Hair follicular keratinocyte (primary cell): ENCODE results near the gene ST6GALNAC2. TPM values are rescaled to one million over a fixed set of nuclear protein-coding genes. Genes with fewer than 3 reads are reported as not detected.

Experiments used
- total RNA-seq: library from RNA; depleted of rRNA; stranded (reverse); fragments of >200 nt; gene quantifications from 2 replicates; pipeline ENCODE4 v1.2.3, GENCODE V29; 2015

Gene ST6GALNAC2
- 62.4 and 139 TPM in 2 replicates for total RNA-seq

DNA sequence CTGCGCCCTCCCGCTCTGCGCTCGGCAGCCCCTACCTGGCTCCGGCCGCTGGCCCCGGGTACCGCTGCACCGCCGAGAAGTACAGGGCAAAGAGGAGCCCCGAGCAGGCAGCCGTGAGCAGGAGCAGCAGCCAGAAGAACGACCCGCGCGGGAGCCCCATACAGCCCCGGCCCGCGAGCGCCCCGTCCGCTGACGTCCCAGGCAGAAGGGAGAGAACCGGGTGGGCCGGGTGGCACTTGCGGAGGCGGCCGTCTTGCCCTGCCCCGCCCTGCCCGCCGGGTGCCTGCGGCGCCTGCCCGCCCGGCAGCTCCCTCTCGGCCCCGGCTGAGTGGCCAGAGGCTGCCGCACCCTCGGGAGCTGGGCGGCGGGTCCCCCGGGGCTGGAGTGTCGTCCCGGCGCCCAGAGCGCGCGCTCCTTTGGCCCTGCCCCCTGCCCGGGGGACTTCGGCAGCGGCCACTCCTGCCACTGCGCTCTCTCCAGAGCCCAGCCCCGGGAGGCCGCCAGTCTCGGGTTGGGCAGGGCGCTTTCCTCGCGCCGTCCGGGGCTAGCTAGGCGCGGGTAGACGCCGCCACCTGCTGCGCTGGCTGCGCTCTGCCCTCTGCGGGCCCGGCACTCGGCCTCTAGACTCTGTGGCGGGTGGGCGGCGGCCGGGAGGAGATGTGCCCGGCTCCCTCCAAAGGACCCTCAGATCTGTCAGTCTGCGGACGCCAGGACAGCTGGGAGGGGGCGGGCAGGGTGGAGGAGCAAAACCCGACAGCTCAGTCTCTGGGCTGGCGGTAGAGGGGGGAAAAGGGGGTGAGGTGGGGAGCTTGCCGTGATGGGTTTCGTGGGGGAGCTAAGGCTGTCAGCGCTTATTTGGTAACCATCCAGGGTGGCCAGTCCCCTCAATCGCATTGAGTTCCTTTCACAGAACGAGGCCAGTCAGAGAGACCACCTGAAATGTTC, at the start of gene ST6GALNAC2:
Gene ST6GALNAC2, minus strand, starts transcription at position 212 of the 945 bp plus-strand sequence. Its CDS starts 52 bp downstream, at position 160.

DNA sequence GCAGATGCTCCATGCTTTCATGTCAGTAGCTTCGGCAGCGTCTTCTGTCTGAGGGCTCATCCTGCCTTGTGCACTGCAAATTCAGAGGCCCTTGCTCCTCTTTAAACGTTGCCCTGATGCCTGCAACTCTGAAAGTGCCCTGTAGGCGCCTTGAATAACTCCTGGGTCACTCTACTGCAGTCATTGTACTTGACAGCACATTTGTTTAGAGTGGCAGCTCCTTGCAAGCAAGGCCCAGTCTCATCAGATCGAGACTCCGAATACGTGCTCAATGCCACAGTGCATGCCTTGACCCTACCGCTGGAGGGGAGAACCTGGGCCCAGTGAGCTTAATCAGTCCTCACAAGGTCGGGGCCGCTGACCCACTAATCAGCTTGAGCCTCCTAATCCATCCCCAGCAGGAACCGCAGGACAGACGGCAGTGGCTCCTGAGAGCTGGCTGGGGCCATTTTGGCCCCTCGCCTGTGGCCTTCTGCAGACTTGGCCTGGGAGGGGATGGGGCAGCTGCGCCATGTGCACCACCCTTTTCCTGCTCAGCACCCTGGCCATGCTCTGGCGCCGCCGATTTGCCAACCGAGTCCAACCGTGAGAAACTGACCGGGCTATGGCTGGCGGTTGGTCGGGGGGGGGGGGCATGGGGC, 45.9 kb downstream of the ST6GALNAC2 start, which contains the start of gene PRCD:
Gene PRCD, plus strand, starts transcription at position 414 of the 641 bp plus-strand sequence. Its CDS starts 98 bp downstream, at position 512.

DNA sequence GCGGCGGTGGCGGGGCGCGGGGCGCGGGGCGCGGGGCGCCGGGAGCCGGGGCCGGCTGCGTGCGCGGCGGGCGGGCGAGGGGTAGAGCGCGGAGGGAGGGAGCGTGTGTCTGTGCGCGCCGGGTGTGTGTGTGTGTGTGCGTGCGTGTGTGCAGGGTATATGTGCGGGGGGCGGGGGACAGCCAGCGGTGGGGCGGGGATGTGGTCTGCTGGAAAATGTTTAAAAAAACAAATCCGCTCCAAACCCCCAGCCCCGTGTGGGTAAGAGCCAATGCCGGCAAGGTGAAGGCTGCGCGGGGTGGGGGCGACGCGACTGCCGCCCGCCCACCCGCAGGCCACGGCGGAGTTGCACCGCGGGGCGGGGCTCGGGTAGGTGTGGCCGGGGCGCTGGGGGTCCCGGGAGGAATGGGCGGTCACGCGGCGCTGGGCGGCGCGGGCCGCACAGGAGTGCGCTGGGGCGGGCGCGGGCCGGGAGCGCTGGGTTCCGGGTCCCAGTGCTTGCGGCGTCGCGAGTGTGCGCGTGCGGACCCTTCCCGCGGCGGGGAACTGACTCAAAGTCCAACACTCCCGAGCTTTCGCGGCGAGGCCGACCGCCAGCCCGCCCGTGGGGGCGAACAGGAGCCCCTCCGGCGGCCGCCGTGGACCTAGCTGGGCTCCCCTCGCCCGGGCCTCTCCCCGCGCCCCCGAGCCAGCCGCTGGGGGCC, 47.9 kb downstream of the ST6GALNAC2 start, which contains the start of gene CYGB:
Gene CYGB, minus strand, starts transcription at position 132 of the 703 bp plus-strand sequence. CDS start 167 bp downstream, outside the sequence.

Other genes starting within 250 kb of the ST6GALNAC2 start
- gene PRPSAP1, start 231.9 kb downstream of the ST6GALNAC2 start, total RNA-seq = 37.3 and 45.4 TPM in 2 replicates
- 129 and 141 TPM in 2 replicates for gene SPHK1, start 201.3 kb downstream of the ST6GALNAC2 start, total RNA-seq
- 8.7 and 14.6 TPM in 2 replicates for gene UBE2O, start 132.7 kb downstream of the ST6GALNAC2 start, total RNA-seq
- gene AANAT, start 118.3 kb downstream of the ST6GALNAC2 start, total RNA-seq = not detected in 2 replicates
- gene RHBDF2, start 84.4 kb downstream of the ST6GALNAC2 start, total RNA-seq = 35.3 and 73.6 TPM in 2 replicates
- gene CYGB, start 48.2 kb downstream of the ST6GALNAC2 start, total RNA-seq = 44.7 and 52.3 TPM in 2 replicates
- gene PRCD, start 45.8 kb downstream of the ST6GALNAC2 start, total RNA-seq = 0.84 and 1.4 TPM in 2 replicates
- not detected in 2 replicates for gene ST6GALNAC1, start 57.9 kb upstream of the ST6GALNAC2 start, total RNA-seq
- gene MXRA7, start 125.1 kb upstream of the ST6GALNAC2 start, total RNA-seq = 94.5 and 125 TPM in 2 replicates
- 22.1 and 27.0 TPM in 2 replicates for gene JMJD6, start 140.7 kb upstream of the ST6GALNAC2 start, total RNA-seq
- 24.5 and 34.8 TPM in 2 replicates for gene METTL23, start 141.0 kb upstream of the ST6GALNAC2 start, total RNA-seq
- 135 and 266 TPM in 2 replicates for gene SRSF2, start 151.5 kb upstream of the ST6GALNAC2 start, total RNA-seq
- 10.5 and 12.3 TPM in 2 replicates for gene MFSD11, start 152.3 kb upstream of the ST6GALNAC2 start, total RNA-seq